Choroid plexus epithelial cell (primary cell): ENCODE results near the gene TMEM150C.
A peak's percentile ranks its signal among the peaks of the same experiment; 100 is the strongest.

Source experiments
- DNase-seq: peaks from one replicate; pipeline ENCODE4 v3.0.0-alpha.2; 2010; ENCODE audit warnings: low read depth
- H3K4me3 ChIP-seq: 2 replicates; pipeline ENCODE4 v1.5.1; 2011; ENCODE audit warnings: low read depth, mild to moderate bottlenecking, control low read depth, low read length, moderate library complexity
- CTCF ChIP-seq: conservative IDR thresholded peaks from 2 replicates; pipeline ENCODE4 v1.5.1; 2011; ENCODE audit warnings: low read depth, mild to moderate bottlenecking, control low read depth, inconsistent platforms, low read length, moderate library complexity

The TMEM150C gene

GRCh38 chr4:82587826-82588540 lies 26.2 kb upstream of the TMEM150C start:
- H3K4me3 ChIP-seq: no peak overlapping the region
- DNase-seq: no peak
- no peak for TF ChIP-seq CTCF

GRCh38 chr4:82585690-82586435 lies 24.1 kb upstream of the TMEM150C start:
- H3K4me3 ChIP-seq: no peak overlapping the region
- no peak for DNase-seq
- no peak for TF ChIP-seq CTCF

GRCh38 chr4:82584931-82585330 lies 23.1 kb upstream of the TMEM150C start:
- no peak for DNase-seq
- no peak overlapping the region for H3K4me3 ChIP-seq
- no peak for TF ChIP-seq CTCF

GRCh38 chr4:82583897-82584587 lies 22.3 kb upstream of the TMEM150C start:
- H3K4me3 ChIP-seq: no peak overlapping the region
- no peak for DNase-seq
- TF ChIP-seq CTCF: no peak

- TF ChIP-seq CTCF: no peak
- no peak overlapping the region for H3K4me3 ChIP-seq
- no peak for DNase-seq
These were observed 18.1 kb upstream of the TMEM150C start for GRCh38 chr4:82579932-82580331.

GRCh38 chr4:82578935-82579334 lies 17.1 kb upstream of the TMEM150C start:
- no peak overlapping the region for H3K4me3 ChIP-seq
- TF ChIP-seq CTCF: peak; percentile 44
- DNase-seq: peak; percentile 10
